Testis (tissue), 2 donors: ENCODE results near the gene THSD4.

Source experiments
- POLR2A ChIP-seq: fragments of 450-650 bp; IDR thresholded peaks from one replicate; pipeline ENCODE4 v1.6.1; 2017; ENCODE audit warnings: antibody characterized with exemption, mild to moderate bottlenecking, moderate library complexity
- TF ChIP-seq, protein P1 (sequence below), 3 experiments: fragments of 450-650 bp in 2 of 3; fragments of 200-600 bp in 1 of 3; sonication (generic) in 1 of 3; IDR thresholded peaks; one replicate each; pipeline ENCODE4 v1.5.1; 2016 to 2019; ENCODE audit warnings: antibody characterized with exemption in 3 of 3, mild to moderate bottlenecking in 2 of 3, moderate library complexity in 1 of 3

- TF ChIP-seq, protein P1, sequence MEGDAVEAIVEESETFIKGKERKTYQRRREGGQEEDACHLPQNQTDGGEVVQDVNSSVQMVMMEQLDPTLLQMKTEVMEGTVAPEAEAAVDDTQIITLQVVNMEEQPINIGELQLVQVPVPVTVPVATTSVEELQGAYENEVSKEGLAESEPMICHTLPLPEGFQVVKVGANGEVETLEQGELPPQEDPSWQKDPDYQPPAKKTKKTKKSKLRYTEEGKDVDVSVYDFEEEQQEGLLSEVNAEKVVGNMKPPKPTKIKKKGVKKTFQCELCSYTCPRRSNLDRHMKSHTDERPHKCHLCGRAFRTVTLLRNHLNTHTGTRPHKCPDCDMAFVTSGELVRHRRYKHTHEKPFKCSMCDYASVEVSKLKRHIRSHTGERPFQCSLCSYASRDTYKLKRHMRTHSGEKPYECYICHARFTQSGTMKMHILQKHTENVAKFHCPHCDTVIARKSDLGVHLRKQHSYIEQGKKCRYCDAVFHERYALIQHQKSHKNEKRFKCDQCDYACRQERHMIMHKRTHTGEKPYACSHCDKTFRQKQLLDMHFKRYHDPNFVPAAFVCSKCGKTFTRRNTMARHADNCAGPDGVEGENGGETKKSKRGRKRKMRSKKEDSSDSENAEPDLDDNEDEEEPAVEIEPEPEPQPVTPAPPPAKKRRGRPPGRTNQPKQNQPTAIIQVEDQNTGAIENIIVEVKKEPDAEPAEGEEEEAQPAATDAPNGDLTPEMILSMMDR (IDR thresholded peaks at IDR 0.05): no peak
- TF ChIP-seq POLR2A: no peak
Observed at GRCh38 chr15:71373917-71374316, 258.6 kb downstream of the THSD4 start.
